ENCODE results near the gene KRTAP5-9.

Gene KRTAP5-9

DNA sequence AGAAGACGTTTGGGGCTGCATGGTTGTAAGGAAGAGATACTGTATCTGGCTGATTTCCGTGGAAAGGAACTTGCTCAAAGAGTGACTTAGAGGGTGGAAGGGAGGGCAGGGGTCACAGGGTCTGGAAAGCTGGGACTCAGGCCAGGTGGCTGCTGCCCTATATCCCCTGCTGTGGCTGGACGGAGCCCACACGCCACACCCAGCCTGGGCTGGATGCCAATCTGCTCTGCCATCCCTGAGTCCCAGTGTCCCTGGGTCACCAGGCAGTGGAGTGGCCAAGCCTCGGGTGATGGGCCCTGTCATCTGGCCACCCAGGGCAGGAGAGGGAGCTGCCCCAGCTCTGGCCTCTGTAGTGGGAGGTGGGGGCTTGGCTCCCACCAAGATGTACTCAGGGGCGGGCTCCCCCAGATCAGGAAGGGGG, 47.6 kb upstream of the KRTAP5-9 start:
- Histone ChIP-seq H3K79me2 (ENCODE audit: insufficient read depth, low read length) (no peaks in the 10 kb centered on the region), H3K9me2 (replicated peaks; ENCODE audit: insufficient read depth, low read length) (no peaks in the 10 kb centered on the region), H3K4me2 (ENCODE audit: low read depth, low read length, poor library complexity, severe bottlenecking) (no peak overlapping the region), H3K27me3 (ENCODE audit: low read length) (no peaks in the 10 kb centered on the region), H3K27ac (ENCODE audit: low read depth, low read length) (no peak overlapping the region), H3K9me3 (ENCODE audit: insufficient read depth, low read length) (no peaks in the 10 kb centered on the region), H3K9ac (ENCODE audit: low read length) (no peak overlapping the region), H3K4me3 (ENCODE audit: insufficient read depth, low read length, poor library complexity, severe bottlenecking) (no peak overlapping the region), H3K36me3 (ENCODE audit: low read length) (no peaks in the 10 kb centered on the region; the same call in 1 of the 2 replicates), H4K20me1 (ENCODE audit: low read depth, low read length) (no peaks in the 10 kb centered on the region), H2AFZ (ENCODE audit: low read depth, low read length, severe bottlenecking) (no peak overlapping the region), H3F3A (ENCODE audit: insufficient read depth) (no peaks in the 10 kb centered on the region)
- TF ChIP-seq, protein P1, sequence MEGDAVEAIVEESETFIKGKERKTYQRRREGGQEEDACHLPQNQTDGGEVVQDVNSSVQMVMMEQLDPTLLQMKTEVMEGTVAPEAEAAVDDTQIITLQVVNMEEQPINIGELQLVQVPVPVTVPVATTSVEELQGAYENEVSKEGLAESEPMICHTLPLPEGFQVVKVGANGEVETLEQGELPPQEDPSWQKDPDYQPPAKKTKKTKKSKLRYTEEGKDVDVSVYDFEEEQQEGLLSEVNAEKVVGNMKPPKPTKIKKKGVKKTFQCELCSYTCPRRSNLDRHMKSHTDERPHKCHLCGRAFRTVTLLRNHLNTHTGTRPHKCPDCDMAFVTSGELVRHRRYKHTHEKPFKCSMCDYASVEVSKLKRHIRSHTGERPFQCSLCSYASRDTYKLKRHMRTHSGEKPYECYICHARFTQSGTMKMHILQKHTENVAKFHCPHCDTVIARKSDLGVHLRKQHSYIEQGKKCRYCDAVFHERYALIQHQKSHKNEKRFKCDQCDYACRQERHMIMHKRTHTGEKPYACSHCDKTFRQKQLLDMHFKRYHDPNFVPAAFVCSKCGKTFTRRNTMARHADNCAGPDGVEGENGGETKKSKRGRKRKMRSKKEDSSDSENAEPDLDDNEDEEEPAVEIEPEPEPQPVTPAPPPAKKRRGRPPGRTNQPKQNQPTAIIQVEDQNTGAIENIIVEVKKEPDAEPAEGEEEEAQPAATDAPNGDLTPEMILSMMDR (IDR thresholded peaks at IDR 0.05; ENCODE audit: insufficient read depth, low read length, poor library complexity, severe bottlenecking), result no peak
- no peak for TF ChIP-seq EZH2phosphoT487 (conservative IDR thresholded peaks at IDR 0.05; ENCODE audit: low read length)

DNA sequence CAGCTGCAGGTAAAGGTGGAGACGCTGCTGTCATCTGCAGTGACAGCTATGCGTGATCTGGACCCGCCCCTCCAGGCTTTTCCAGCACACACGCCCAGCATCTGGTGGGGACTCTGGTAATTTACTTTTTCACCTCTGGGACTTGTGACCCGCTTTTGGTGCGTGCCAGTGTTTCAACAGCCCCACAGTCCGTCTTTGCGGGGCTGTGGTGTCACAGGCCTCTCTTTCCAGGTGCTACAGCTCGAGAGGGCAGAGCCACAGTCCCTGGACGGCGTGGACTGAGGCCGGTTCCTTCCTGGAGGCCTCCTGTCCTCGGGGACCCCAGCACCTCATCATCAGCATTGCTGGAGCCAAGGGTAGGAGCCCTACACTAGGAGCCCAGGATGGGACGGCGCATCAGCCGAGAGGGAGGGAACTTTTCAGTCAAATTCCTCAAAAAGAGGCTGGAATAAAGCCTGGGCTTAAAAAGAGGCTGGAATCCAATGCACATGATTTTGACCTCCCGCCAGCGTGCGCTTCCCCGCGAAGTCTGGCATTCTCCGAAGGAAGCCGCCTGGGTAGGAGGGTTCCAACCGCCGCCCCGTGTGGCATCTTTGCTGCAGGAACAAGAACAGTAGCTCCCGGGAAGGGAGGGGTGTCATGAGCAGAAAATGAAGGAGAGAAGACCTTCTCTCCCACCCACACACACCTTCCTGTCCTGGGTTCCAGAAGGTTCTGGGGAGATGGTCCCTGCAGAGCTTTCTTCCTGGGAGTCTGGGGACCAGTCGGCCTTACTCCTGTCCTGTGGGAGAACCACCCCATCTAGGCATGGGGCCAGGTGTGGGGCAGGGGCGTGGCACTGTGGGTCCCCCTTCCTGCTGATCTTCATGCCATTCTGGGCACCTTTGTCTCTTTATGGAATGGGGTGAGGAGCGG, 46.9 kb upstream of the KRTAP5-9 start:
- Histone ChIP-seq H3K9ac (ENCODE audit: low read length) (no peak overlapping the region), H3K9me2 (replicated peaks; ENCODE audit: insufficient read depth, low read length) (no peaks in the 10 kb centered on the region), H3K36me3 (ENCODE audit: low read length) (no peaks in the 10 kb centered on the region; the same call in 1 of the 2 replicates), H3K9me3 (ENCODE audit: insufficient read depth, low read length) (no peaks in the 10 kb centered on the region), H3K4me2 (ENCODE audit: low read depth, low read length, poor library complexity, severe bottlenecking) (no peak overlapping the region), H3K4me3 (ENCODE audit: insufficient read depth, low read length, poor library complexity, severe bottlenecking) (no peak overlapping the region), H3F3A (ENCODE audit: insufficient read depth) (no peaks in the 10 kb centered on the region), H2AFZ (ENCODE audit: low read depth, low read length, severe bottlenecking) (no peak overlapping the region), H3K27ac (ENCODE audit: low read depth, low read length) (no peak overlapping the region), H3K79me2 (ENCODE audit: insufficient read depth, low read length) (no peaks in the 10 kb centered on the region), H3K27me3 (ENCODE audit: low read length) (no peaks in the 10 kb centered on the region), H4K20me1 (ENCODE audit: low read depth, low read length) (no peaks in the 10 kb centered on the region)
- TF ChIP-seq, protein P1 (IDR thresholded peaks at IDR 0.05; ENCODE audit: insufficient read depth, low read length, poor library complexity, severe bottlenecking), result no peak
- no peak for TF ChIP-seq EZH2phosphoT487 (conservative IDR thresholded peaks at IDR 0.05; ENCODE audit: low read length)

DNA sequence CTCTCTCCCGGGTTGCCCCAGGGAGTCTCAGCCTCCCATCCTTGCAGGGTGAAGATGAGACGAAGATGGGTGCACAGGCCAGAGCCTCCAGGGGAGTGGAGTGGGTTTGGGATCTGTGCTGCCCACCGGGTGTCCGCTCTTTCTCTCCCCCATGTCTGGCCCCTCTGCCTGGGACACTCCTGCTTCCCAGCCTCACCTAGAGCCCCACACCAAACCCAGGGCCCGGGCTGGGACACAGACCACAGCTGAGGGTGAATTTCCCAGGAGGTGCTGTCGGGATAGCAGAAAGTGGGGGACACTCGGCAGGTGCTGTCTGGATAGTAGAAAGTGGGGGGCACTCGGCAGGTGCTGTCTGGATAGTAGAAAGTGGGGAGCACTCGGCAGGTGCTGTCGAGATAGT, 46.2 kb upstream of the KRTAP5-9 start:
- Histone ChIP-seq H3K79me2 (ENCODE audit: insufficient read depth, low read length) (no peaks in the 10 kb centered on the region), H3K9ac (ENCODE audit: low read length) (no peak overlapping the region), H3K4me3 (ENCODE audit: insufficient read depth, low read length, poor library complexity, severe bottlenecking) (no peak overlapping the region), H3K9me2 (replicated peaks; ENCODE audit: insufficient read depth, low read length) (no peaks in the 10 kb centered on the region), H3F3A (ENCODE audit: insufficient read depth) (no peaks in the 10 kb centered on the region), H4K20me1 (ENCODE audit: low read depth, low read length) (no peaks in the 10 kb centered on the region), H3K27ac (ENCODE audit: low read depth, low read length) (no peak overlapping the region), H2AFZ (ENCODE audit: low read depth, low read length, severe bottlenecking) (no peak overlapping the region), H3K36me3 (ENCODE audit: low read length) (no peaks in the 10 kb centered on the region; the same call in 1 of the 2 replicates), H3K27me3 (ENCODE audit: low read length) (no peaks in the 10 kb centered on the region), H3K4me2 (ENCODE audit: low read depth, low read length, poor library complexity, severe bottlenecking) (no peak overlapping the region), H3K9me3 (ENCODE audit: insufficient read depth, low read length) (no peaks in the 10 kb centered on the region)
- TF ChIP-seq, protein P1 (IDR thresholded peaks at IDR 0.05; ENCODE audit: insufficient read depth, low read length, poor library complexity, severe bottlenecking), result no peak
